ENCODE measurements around the gene ACP4.

ACP4 gene

DNA sequence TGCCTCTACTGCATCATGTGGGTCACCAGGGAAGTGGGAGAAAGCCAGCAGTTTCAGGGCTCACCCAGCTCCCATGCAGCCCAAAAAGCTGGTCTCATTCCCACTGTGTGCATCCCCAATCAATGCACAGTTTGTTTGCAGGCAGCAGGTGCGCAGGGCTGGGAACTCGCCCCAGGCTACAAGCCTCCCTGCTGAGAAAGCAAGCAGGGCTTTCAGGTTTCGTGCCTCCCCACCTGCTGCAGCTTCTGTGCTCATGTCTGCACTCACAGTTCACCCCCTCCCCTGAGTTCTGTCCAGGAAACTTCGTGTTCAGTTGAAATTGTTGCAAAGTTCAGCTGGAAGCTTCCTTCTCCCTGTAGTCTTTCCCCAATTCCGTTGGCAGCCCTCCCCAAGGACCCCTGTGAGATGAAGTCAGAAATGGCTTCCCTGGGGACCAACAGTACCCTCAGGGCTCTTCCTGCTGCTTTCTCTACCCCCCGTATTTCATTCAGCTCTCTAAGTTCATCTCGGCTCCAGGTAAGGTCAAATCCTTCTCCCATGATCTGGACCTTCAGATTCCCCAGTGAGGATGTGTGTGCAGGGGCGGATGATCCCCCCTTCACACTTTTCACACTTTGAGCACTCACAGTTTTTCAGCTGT, 54.2 kb downstream of the ACP4 start:
- no peak for DNase-seq (ENCODE audit: low read depth)
